Stomach (tissue), 4 donors: Measurements from ENCODE around the gene ADGRE2.

Source experiments
- EP300 ChIP-seq: sonication (generic); formaldehyde crosslinking; IDR thresholded peaks from one replicate; pipeline ENCODE4 v1.6.1; 2017; ENCODE audit warnings: antibody characterized with exemption
- POLR2A ChIP-seq, 4 donors: fragments of 450-650 bp; IDR thresholded peaks; one replicate each; pipeline ENCODE4 v1.6.1; 2016; ENCODE audit warnings: antibody characterized with exemption in 4 of 4, control low read depth in 2 of 4, mild to moderate bottlenecking in 1 of 4, moderate library complexity in 1 of 4

GRCh38 chr19:14770136-14770535 lies 8.2 kb downstream of the ADGRE2 start:
- TF ChIP-seq POLR2A (IDR thresholded peaks at IDR 0.05) (no peak), EP300 (no peak)
